ENCODE results near the gene METTL16. TPM values are rescaled to one million over a fixed set of nuclear protein-coding genes. Genes with fewer than 3 reads are reported as not detected.

METTL16 gene
- total RNA-seq, 1 experiment from 2014 or later, result 37.6 TPM

GRCh38 chr17:2511138-2511461 is 588 bp downstream of the METTL16 start:
- DNase-seq (ENCODE audit: low read depth, low spot score) (no peak), ATAC-seq (no peak)
- ChIA-PET CTCF (interaction anchor here (0.7 to 1.0 kb wide), 3 partner anchors 95 to 129 kb away, joined by 3 read pairs; no protein-coding TSS in a partner anchor), POLR2A (interaction anchor here (0.9 to 1.7 kb wide), 3 partner anchors 11 to 128 kb away, joined by 5 to 6 read pairs (median 5); no protein-coding TSS in a partner anchor), RAD21 (ENCODE audit: low non-redundant PET in 1 of 2, low total read pairs in 2 of 2, uncharacterized antibody in 2 of 2, unreplicated experiment in 2 of 2) (interaction anchor here in 1 of 2 experiments (0.5 to 0.6 kb wide), 2 partner anchors 21 to 96 kb away, joined by 3 read pairs; no protein-coding TSS in a partner anchor)
- Histone ChIP-seq H3K79me2 (ENCODE audit: insufficient read depth, low read length) (peaks cover 39% of the 10 kb centered on the region), H2AFZ (ENCODE audit: low read depth, low read length, poor library complexity, severe bottlenecking) (no peak overlapping the region), H3K4me3 (replicated peaks in 1 of 2; ENCODE audit: low read depth in 1 of 2, low read length in 2 of 2) (peak overlapping the region; percentile 74 to 99), H3K9me3 (ENCODE audit: control insufficient read depth in 1 of 2, insufficient read depth in 1 of 2, low read depth in 1 of 2, low read length in 2 of 2) (no peaks in the 10 kb centered on the region), H3K36me3 (ENCODE audit: control insufficient read depth in 1 of 2, insufficient read depth in 2 of 2, low read length in 2 of 2) (no peaks in the 10 kb centered on the region), H3K4me2 (ENCODE audit: low read length) (peak overlapping the region; percentile 80), H3K27me3 (ENCODE audit: insufficient read depth, low read length) (no peaks in the 10 kb centered on the region), H3K4me1 (ENCODE audit: control insufficient read depth in 1 of 2, insufficient read depth in 2 of 2, low read length in 2 of 2) (peaks cover 2 to 12% of the 10 kb centered on the region in 2 experiments; a peak in 2 of 4 replicates), H3K27ac (ENCODE audit: low read depth, low read length) (peak overlapping the region; percentile 78), H4K20me1 (ENCODE audit: insufficient read depth) (no peaks in the 10 kb centered on the region), H3K9ac (ENCODE audit: low read length) (peak overlapping the region; percentile 85), H3K9me2 (ENCODE audit: insufficient read depth) (no peaks in the 10 kb centered on the region)
- no TSS peak for BruUV-seq (replicated peaks)
- intact Hi-C loops (cut with micrococcal nuclease), result loop anchor here (5.0 kb wide), 1 partner anchor 166 kb away; no protein-coding TSS in a partner anchor
- TF ChIP-seq ZFX (IDR thresholded peaks at IDR 0.05) (no peak), CEBPB (IDR thresholded peaks at IDR 0.05; ENCODE audit: low read depth) (no peak), TCF7L2 (IDR thresholded peaks at IDR 0.05; ENCODE audit: borderline replicate concordance, extremely low read depth, insufficient read depth, insufficient read length) (no peak), REST (IDR thresholded peaks at IDR 0.05; ENCODE audit: low read depth) (no peak), EZH2 (IDR thresholded peaks at IDR 0.05) (no peak), SIN3A (IDR thresholded peaks at IDR 0.05; ENCODE audit: low read depth) (no peak), SRF (IDR thresholded peaks at IDR 0.05; ENCODE audit: low read depth) (no peak)

Data from HCT116 (cell line).